ENCODE results near the gene STAT5B. TPM values are rescaled to one million over a fixed set of nuclear protein-coding genes. Genes with fewer than 3 reads are reported as not detected.
"Not testable (repeated sequence)": the region's sequence is repeated elsewhere in the genome, so short reads cannot be mapped to it uniquely, and the experiment has no call there.

STAT5B gene
- polyA plus RNA-seq (2012; ENCODE audit: missing spikeins), result 40.7 TPM

DNA sequence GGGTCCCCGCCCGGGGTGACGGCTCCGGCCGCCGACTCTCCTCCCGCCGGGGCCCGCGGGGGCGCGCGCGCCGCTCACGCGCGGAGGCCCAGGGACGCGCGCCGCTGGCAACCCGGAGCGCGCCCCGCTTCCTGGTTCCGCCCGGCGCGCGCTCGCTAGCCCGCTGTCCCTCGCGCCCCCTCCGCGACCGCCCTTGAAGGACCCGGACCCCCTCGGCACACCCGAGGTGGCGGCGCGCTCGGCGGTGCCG, at the start of gene STAT5B:
Gene STAT5B, minus strand, starts transcription at position 33 of the 250 bp plus-strand sequence. CDS start 44,264 bp downstream, outside the sequence.
- TF ChIP-seq POLR2A (IDR thresholded peaks at IDR 0.05; ENCODE audit: low read depth, low read length) (peak; percentile 67; the same call in 1 of the 2 replicates), POLR2AphosphoS5 (IDR thresholded peaks at IDR 0.05; ENCODE audit: low read depth, low read length) (no peak), TAF1 (IDR thresholded peaks at IDR 0.05; ENCODE audit: borderline replicate concordance, low read depth, low read length) (peak; percentile 33; the same call in 1 of the 2 replicates)
- DNase-seq (ENCODE audit: insufficient read length) (peak; percentile 91), FAIRE-seq (peak; percentile 76)

DNA sequence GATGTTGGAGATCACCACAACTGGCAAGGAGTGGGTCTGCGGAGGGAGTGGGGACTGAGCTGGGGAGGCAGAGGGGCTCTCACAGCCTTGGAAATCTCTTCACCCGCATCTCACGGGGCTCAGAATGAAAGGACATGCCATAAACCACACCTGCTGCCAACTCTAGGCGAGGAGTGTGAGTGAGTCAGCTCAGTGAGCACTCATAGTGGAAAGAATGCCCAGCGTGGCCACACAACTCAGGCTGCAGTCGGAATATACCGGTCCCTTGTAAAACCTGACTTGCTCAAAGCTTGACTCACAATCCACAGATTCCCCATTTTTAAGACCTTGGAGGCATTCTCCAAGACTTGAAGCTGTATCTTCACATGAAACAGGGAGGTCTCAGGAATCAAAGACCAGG, 48.8 kb upstream of the STAT5B start:
- FAIRE-seq (no peak), DNase-seq (ENCODE audit: insufficient read length) (no peak)
- no peak for TF ChIP-seq POLR2A (IDR thresholded peaks at IDR 0.05; ENCODE audit: low read depth, low read length)
- TF ChIP-seq TAF1 (IDR thresholded peaks at IDR 0.05; ENCODE audit: borderline replicate concordance, low read depth, low read length), result no peak
- TF ChIP-seq POLR2AphosphoS5 (IDR thresholded peaks at IDR 0.05; ENCODE audit: low read depth, low read length), result no peak

- FAIRE-seq (no peak), DNase-seq (ENCODE audit: insufficient read length) (no peak)
- no peak for TF ChIP-seq POLR2AphosphoS5 (IDR thresholded peaks at IDR 0.05; ENCODE audit: low read depth, low read length)
- no peak for TF ChIP-seq TAF1 (IDR thresholded peaks at IDR 0.05; ENCODE audit: borderline replicate concordance, low read depth, low read length)
- TF ChIP-seq POLR2A (IDR thresholded peaks at IDR 0.05; ENCODE audit: low read depth, low read length), result no peak
Observed at GRCh38 chr17:42323268-42323773, 47.1 kb upstream of the STAT5B start.

DNA sequence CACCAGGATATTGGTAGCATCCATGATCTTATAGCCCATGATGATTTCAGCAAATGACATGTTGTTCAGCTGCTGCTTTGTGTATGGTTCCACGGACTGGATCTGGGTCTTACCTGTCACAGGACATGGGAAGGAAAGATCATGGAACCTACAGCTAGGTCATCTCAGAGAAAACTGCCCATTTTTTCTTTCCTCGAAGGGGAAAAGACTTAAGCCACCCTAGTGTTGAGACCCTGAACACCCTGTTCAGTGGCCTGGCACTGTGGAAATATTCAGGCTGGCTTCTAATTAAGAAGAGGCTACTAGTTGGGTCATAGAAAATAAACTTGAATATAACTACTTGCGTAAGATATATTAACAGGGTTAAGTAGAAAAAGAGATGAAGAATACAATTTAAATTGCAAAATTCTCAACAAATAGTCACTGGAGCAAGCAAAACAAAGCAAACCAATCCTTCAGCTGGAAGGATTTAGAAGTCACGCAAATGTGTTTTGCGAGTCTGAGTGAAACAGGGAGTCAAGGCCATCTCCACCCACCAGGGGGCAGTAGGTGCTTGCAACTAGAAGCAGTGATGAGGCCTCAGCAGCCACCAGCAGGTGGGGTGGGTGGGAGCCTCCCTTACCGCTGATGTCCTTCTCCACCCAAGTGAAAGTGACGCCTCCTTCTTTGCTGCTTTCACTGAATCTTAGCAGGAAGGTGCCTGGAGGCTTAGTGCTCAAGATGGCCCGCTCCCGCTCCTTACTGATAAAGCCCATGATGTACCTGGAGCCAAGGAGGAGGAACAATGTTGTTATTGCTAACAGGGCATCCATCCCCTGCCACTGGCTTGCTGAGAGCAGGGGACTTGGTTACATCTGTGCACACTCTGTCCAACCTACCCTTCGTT, 46.4 kb upstream of the STAT5B start:
- peak; percentile 83 for DNase-seq (ENCODE audit: insufficient read length)
- peak; percentile 82 for FAIRE-seq
- TF ChIP-seq POLR2AphosphoS5 (IDR thresholded peaks at IDR 0.05; ENCODE audit: low read depth, low read length), result no peak
- no peak for TF ChIP-seq POLR2A (IDR thresholded peaks at IDR 0.05; ENCODE audit: low read depth, low read length)
- TF ChIP-seq TAF1 (IDR thresholded peaks at IDR 0.05; ENCODE audit: borderline replicate concordance, low read depth, low read length), result no peak

DNA sequence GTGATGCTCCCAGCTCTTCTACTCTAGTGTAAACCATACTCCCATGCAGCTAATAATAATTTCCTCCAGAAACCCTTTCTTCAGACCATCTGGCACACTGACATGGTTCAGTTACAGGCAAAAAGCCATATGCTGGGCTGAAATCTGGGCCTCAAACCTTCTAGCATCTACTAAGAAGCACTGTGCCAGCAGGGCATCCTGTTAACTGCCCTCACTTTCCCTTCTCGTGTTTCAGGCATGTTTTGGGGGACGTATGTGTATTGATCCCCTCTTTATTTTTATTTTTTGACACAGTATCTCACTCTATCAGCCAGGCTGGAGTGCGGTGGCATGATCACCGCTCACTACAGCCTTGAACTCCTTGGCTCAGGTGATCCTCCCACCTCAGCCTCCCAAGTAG, 45.4 kb upstream of the STAT5B start:
- FAIRE-seq, result no peak
- TF ChIP-seq POLR2AphosphoS5 (IDR thresholded peaks at IDR 0.05; ENCODE audit: low read depth, low read length) (no peak), TAF1 (IDR thresholded peaks at IDR 0.05; ENCODE audit: borderline replicate concordance, low read depth, low read length) (no peak), POLR2A (IDR thresholded peaks at IDR 0.05; ENCODE audit: low read depth, low read length) (no peak)
- no peak for DNase-seq (ENCODE audit: insufficient read length)

- FAIRE-seq; DNase-seq (ENCODE audit: insufficient read length): not testable (repeated sequence)
Observed at GRCh38 chr17:42317967-42318366, 41.8 kb upstream of the STAT5B start.

GRCh38 chr17:42317266-42317845, 41.2 kb upstream of the STAT5B start:
- DNase-seq (ENCODE audit: insufficient read length), result no peak
- TF ChIP-seq POLR2AphosphoS5 (IDR thresholded peaks at IDR 0.05; ENCODE audit: low read depth, low read length), result no peak
- TF ChIP-seq POLR2A (IDR thresholded peaks at IDR 0.05; ENCODE audit: low read depth, low read length), result no peak
- TF ChIP-seq TAF1 (IDR thresholded peaks at IDR 0.05; ENCODE audit: borderline replicate concordance, low read depth, low read length), result no peak
- FAIRE-seq, result no peak

GRCh38 chr17:42316755-42317154, 40.6 kb upstream of the STAT5B start:
- FAIRE-seq, result no peak
- DNase-seq (ENCODE audit: insufficient read length), result no peak
- TF ChIP-seq POLR2A (IDR thresholded peaks at IDR 0.05; ENCODE audit: low read depth, low read length) (no peak), POLR2AphosphoS5 (IDR thresholded peaks at IDR 0.05; ENCODE audit: low read depth, low read length) (no peak), TAF1 (IDR thresholded peaks at IDR 0.05; ENCODE audit: borderline replicate concordance, low read depth, low read length) (no peak)

DNA sequence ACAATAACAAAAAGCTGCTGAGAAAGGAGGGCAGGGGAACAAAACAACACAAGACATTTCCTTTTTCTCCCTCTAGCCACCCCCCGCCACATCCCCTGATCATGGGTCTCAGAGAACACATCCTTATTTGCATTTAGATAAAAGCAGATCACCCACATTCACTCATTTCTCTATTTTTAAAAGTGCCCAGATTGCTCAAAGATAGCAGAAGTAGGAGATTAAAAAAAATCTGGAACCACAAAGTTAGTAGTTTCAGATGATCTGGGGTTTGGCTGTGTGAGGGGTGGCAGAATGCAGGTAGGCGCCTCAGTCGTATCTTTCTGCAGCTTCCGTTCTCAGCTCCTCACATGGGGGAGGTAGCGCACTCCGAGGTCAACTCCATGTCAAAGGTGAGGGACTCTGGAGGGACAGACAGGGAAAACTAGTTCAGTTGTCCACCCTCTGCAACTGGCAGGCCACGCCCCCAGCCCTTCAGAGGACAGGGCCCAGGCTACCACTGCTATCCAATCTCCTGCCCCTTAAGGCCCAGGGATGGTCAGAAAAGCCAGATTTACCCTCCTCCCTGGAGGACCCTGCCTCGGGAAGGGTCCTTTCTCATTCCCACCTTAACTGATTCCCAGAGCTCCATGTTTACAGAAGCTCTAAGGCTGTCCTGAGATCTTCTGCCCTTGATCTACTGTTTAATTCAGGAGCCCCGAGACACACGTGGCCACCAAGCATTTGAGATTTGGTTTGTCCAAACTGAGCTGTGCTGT, 39.4 kb upstream of the STAT5B start:
- no peak for TF ChIP-seq TAF1 (IDR thresholded peaks at IDR 0.05; ENCODE audit: borderline replicate concordance, low read depth, low read length)
- TF ChIP-seq POLR2A (IDR thresholded peaks at IDR 0.05; ENCODE audit: low read depth, low read length), result 0 out of 2 replicates have a peak, but pooled peaks have one; percentile 14
- DNase-seq (ENCODE audit: insufficient read length), result no peak
- peak; percentile 40 for FAIRE-seq

- TF ChIP-seq TAF1 (IDR thresholded peaks at IDR 0.05; ENCODE audit: borderline replicate concordance, low read depth, low read length) (no peak), POLR2AphosphoS5 (IDR thresholded peaks at IDR 0.05; ENCODE audit: low read depth, low read length) (no peak; the same call in 1 of the 2 replicates), POLR2A (IDR thresholded peaks at IDR 0.05; ENCODE audit: low read depth, low read length) (no peak)
- DNase-seq (ENCODE audit: insufficient read length) (no peak), FAIRE-seq (no peak)
Observed at GRCh38 chr17:42313773-42314566, 37.8 kb upstream of the STAT5B start.

DNA sequence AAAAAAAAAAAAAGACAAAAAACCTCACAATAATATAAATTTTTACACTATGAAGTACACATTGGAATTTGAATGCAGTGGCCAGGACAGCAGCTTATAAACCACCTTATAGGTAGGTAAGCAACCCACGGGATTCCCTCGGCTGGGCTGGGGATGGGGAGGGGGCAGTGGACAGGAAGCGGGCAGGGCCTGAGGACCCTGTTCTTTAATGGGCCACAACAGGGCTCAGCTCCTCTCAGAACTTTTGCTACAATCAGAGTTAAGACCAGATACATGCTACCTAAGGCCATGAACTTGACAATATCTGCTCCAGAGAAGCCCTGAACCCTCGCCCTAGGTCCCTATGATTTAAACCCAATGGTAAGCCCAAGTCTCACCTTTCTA, 37.2 kb upstream of the STAT5B start:
- FAIRE-seq (no peak), DNase-seq (ENCODE audit: insufficient read length) (no peak)
- TF ChIP-seq TAF1 (IDR thresholded peaks at IDR 0.05; ENCODE audit: borderline replicate concordance, low read depth, low read length) (no peak), POLR2AphosphoS5 (IDR thresholded peaks at IDR 0.05; ENCODE audit: low read depth, low read length) (no peak), POLR2A (IDR thresholded peaks at IDR 0.05; ENCODE audit: low read depth, low read length) (no peak; the same call in 1 of the 2 replicates)

Data from GM12892 (cell line).